Ishikawa (cell line): ENCODE measurements around the gene PMEPA1.

Experiments used
- CEBPB ChIP-seq: IDR thresholded peaks from 2 replicates; pipeline ENCODE4 v1.6.1; 2012
- CREB1 ChIP-seq: IDR thresholded peaks from 2 replicates; pipeline ENCODE4 v1.6.1; 2012; ENCODE audit warnings: low read depth
- EGR1 ChIP-seq: IDR thresholded peaks from 2 replicates; pipeline ENCODE4 v1.6.1; 2012
- EP300 ChIP-seq: IDR thresholded peaks from 2 replicates; pipeline ENCODE4 v1.6.1; 2012; ENCODE audit warnings: borderline replicate concordance
- NFIC ChIP-seq: IDR thresholded peaks from 2 replicates; pipeline ENCODE4 v1.6.1; 2012
- YY1 ChIP-seq: IDR thresholded peaks from 2 replicates; pipeline ENCODE4 v1.6.1; 2012; ENCODE audit warnings: low read depth
- TF ChIP-seq, protein P1 (sequence below): IDR thresholded peaks from 2 replicates; pipeline ENCODE4 v1.6.1; 2012; ENCODE audit warnings: low read depth, mild to moderate bottlenecking

- TF ChIP-seq EP300 (no peak), CEBPB (no peak), YY1 (no peak), CREB1 (no peak), EGR1 (no peak), NFIC (no peak)
- TF ChIP-seq, protein P1, sequence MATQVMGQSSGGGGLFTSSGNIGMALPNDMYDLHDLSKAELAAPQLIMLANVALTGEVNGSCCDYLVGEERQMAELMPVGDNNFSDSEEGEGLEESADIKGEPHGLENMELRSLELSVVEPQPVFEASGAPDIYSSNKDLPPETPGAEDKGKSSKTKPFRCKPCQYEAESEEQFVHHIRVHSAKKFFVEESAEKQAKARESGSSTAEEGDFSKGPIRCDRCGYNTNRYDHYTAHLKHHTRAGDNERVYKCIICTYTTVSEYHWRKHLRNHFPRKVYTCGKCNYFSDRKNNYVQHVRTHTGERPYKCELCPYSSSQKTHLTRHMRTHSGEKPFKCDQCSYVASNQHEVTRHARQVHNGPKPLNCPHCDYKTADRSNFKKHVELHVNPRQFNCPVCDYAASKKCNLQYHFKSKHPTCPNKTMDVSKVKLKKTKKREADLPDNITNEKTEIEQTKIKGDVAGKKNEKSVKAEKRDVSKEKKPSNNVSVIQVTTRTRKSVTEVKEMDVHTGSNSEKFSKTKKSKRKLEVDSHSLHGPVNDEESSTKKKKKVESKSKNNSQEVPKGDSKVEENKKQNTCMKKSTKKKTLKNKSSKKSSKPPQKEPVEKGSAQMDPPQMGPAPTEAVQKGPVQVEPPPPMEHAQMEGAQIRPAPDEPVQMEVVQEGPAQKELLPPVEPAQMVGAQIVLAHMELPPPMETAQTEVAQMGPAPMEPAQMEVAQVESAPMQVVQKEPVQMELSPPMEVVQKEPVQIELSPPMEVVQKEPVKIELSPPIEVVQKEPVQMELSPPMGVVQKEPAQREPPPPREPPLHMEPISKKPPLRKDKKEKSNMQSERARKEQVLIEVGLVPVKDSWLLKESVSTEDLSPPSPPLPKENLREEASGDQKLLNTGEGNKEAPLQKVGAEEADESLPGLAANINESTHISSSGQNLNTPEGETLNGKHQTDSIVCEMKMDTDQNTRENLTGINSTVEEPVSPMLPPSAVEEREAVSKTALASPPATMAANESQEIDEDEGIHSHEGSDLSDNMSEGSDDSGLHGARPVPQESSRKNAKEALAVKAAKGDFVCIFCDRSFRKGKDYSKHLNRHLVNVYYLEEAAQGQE = no peak
Observed at GRCh38 chr20:57620274-57620990, 89.4 kb downstream of the PMEPA1 start, which contains the start of gene ZBP1.
